MCF 10A (cell line): ENCODE results near the gene UTP18. TPM values are rescaled to one million over a fixed set of nuclear protein-coding genes. Genes with fewer than 3 reads are reported as not detected.
"Not testable (repeated sequence)": the region's sequence is repeated elsewhere in the genome, so short reads cannot be mapped to it uniquely, and the experiment has no call there.

Experiments
- BruUV-seq: library from RNA; stranded (reverse); fragments of 400-500 nt; replicated peaks from 2 replicates; lab custom pipeline; 2021; lab: Mats Ljungman, UMichigan
- CTCF ChIA-PET: fragments of 300-600 bp; sonication (Branson Sonifier 250); formaldehyde crosslinking; extraction: SDS; loops from one replicate; lab custom pipeline; 2021; ENCODE audit warnings: antibody characterized with exemption, inconsistent platforms; lab: Yijun Ruan, JAX
- POLR2A ChIA-PET: fragments of 300-600, 350-650 bp; sonication (Branson Sonifier 250); formaldehyde crosslinking; extraction: SDS; loops from one replicate; lab custom pipeline; 2020; ENCODE audit warnings: antibody characterized with exemption, inconsistent platforms; lab: Yijun Ruan, JAX
- DNase-seq: peaks from one replicate; pipeline ENCODE4 v3.0.0-alpha.2; 2018; ENCODE audit not compliant: unreplicated experiment
- H3K27ac Mint-ChIP-seq: one replicate; pipeline ENCODE4 v1.8.0; 2022; ENCODE audit warnings: mild to moderate bottlenecking, low read depth, mixed read lengths; ENCODE audit not compliant: unreplicated experiment
- H3K27me3 Mint-ChIP-seq: one replicate; pipeline ENCODE4 v1.8.0; 2022; ENCODE audit warnings: mixed read lengths; ENCODE audit not compliant: insufficient read depth, unreplicated experiment
- H3K36me3 Mint-ChIP-seq: one replicate; pipeline ENCODE4 v1.8.0; 2022; ENCODE audit warnings: mild to moderate bottlenecking, moderate library complexity, mixed read lengths; ENCODE audit not compliant: insufficient read depth, unreplicated experiment
- H3K4me1 Mint-ChIP-seq: one replicate; pipeline ENCODE4 v1.8.0; 2022; ENCODE audit warnings: mixed read lengths; ENCODE audit not compliant: insufficient read depth, unreplicated experiment
- H3K4me3 Mint-ChIP-seq: one replicate; pipeline ENCODE4 v1.8.0; 2022; ENCODE audit warnings: mild to moderate bottlenecking, moderate library complexity, mixed read lengths; ENCODE audit not compliant: unreplicated experiment
- H3K9me3 Mint-ChIP-seq: one replicate; pipeline ENCODE4 v1.8.0; 2022; ENCODE audit warnings: mixed read lengths; ENCODE audit not compliant: unreplicated experiment
- CTCF ChIP-seq: fragments of 200-600 bp; IDR thresholded peaks from one replicate; pipeline ENCODE4 v1.8.0; 2022; ENCODE audit warnings: antibody characterized with exemption, mild to moderate bottlenecking; ENCODE audit not compliant: unreplicated experiment
- intact Hi-C: fragments of 100-400 bp; cut with micrococcal nuclease; formaldehyde crosslinking; loops from 2 replicates; pipeline ENCODE4 v1.14.1; 2022
- total RNA-seq: library from RNA; stranded (reverse); gene quantifications from 2 replicates; pipeline ENCODE4 v1.2.3, GENCODE V29; 2022

UTP18 gene
- total RNA-seq, 1 experiment from 2014 or later, result 27.8 TPM

DNA sequence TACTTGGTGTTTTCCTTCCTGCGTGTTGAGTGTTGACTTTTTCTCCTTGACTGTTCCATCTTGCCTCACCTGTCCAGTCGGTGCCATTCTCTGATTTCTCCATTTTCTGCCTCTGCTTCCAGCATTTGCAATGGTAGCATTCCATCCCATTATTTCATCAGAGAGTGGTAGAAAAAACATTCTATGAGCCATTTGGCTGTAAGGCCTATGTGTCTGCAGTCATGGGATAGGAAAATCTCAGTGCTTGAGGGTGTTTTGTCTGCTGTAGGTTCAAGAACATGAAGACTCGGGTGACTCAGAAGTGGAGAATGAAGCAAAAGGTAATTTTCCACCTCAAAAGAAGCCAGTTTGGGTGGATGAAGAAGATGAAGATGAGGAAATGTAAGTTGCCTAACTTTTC is 2.7 kb downstream of the UTP18 start:
- BruUV-seq, result no TSS peak
- H3K4me3 Mint-ChIP-seq, result peak overlapping the region; percentile 74
- H3K27ac Mint-ChIP-seq, result peak overlapping the region; percentile 67
- peaks cover 57% of the 10 kb centered on the region for H3K36me3 Mint-ChIP-seq
- H3K9me3 Mint-ChIP-seq, result no peaks in the 10 kb centered on the region
- H3K4me1 Mint-ChIP-seq, result peaks cover 40% of the 10 kb centered on the region
- no peaks in the 10 kb centered on the region for H3K27me3 Mint-ChIP-seq
- peak; percentile 40 for DNase-seq
- no peak for TF ChIP-seq CTCF
- intact Hi-C loops, result no loop called here
- ChIA-PET POLR2A (no interaction called here), CTCF (interaction anchor here (0.7 kb wide), 1 partner anchor 106 kb away, joined by 4 read pairs; no protein-coding TSS in a partner anchor)

GRCh38 chr17:51264466-51264865 is 4.1 kb downstream of the UTP18 start:
- H3K27me3 Mint-ChIP-seq, BruUV-seq, DNase-seq, H3K4me3 Mint-ChIP-seq, H3K27ac Mint-ChIP-seq, intact Hi-C loops, H3K9me3 Mint-ChIP-seq, CTCF ChIA-PET: not testable (repeated sequence)
- peaks cover 33% of the 10 kb centered on the region for H3K4me1 Mint-ChIP-seq
- H3K36me3 Mint-ChIP-seq, result peaks cover 72% of the 10 kb centered on the region
- POLR2A ChIA-PET, result interaction anchor here (0.6 kb wide), 1 partner anchor 11 kb away, joined by 4 read pairs; no protein-coding TSS in a partner anchor

GRCh38 chr17:51269991-51270390 is 9.6 kb downstream of the UTP18 start:
- CTCF ChIA-PET, result interaction anchor here (0.6 kb wide), 1 partner anchor 237 kb away, joined by 3 read pairs; no protein-coding TSS in a partner anchor
- peaks cover 100% of the 10 kb centered on the region for H3K36me3 Mint-ChIP-seq
- TF ChIP-seq CTCF, result no peak
- peaks cover 11% of the 10 kb centered on the region for H3K4me1 Mint-ChIP-seq
- POLR2A ChIA-PET, result interaction anchor here (1.1 kb wide), 1 partner anchor 104 kb away, joined by 5 read pairs; the partner anchor contains the start of gene NME2
- H3K9me3 Mint-ChIP-seq, result no peaks in the 10 kb centered on the region
- BruUV-seq, result no TSS peak
- H3K27me3 Mint-ChIP-seq, result no peaks in the 10 kb centered on the region
- peak overlapping the region; percentile 42 for H3K27ac Mint-ChIP-seq
- intact Hi-C loops, result no loop called here
- no peak for DNase-seq
- H3K4me3 Mint-ChIP-seq, result no peak overlapping the region

- Mint-ChIP-seq H3K9me3 (no peaks in the 10 kb centered on the region), H3K4me1 (peaks cover 9% of the 10 kb centered on the region)
- POLR2A ChIA-PET, result interaction anchor here (1.8 kb wide), 1 partner anchor 9 kb away, joined by 11 read pairs; the partner anchor contains the start of gene UTP18
These were observed 10.3 kb downstream of the UTP18 start for GRCh38 chr17:51270636-51271035.

More at GRCh38 chr17:51270636-51271035, 10.3 kb downstream of the UTP18 start:
- no TSS peak for BruUV-seq
- TF ChIP-seq CTCF, result no peak
- no peak for DNase-seq
- H3K27ac Mint-ChIP-seq, result peak overlapping the region; percentile 42
- CTCF ChIA-PET, result interaction anchor here (0.6 to 1.7 kb wide), 2 partner anchors 28 to 68 kb away, joined by 4 to 5 read pairs; no protein-coding TSS in a partner anchor
- intact Hi-C loops, result no loop called here
- peaks cover 100% of the 10 kb centered on the region for H3K36me3 Mint-ChIP-seq
- no peak overlapping the region for H3K4me3 Mint-ChIP-seq
- no peaks in the 10 kb centered on the region for H3K27me3 Mint-ChIP-seq
